HG03575 (cell line): ENCODE data around the gene FBXW10.
"Not testable (repeated sequence)": the region's sequence is repeated elsewhere in the genome, so short reads cannot be mapped to it uniquely, and the experiment has no call there.

Experiments used
- ATAC-seq: cut with Tn5 transposase; IDR thresholded peaks from one replicate; pipeline ENCODE4 v1.9.1; 2021; ENCODE audit not compliant: unreplicated experiment, insufficient number of reproducible peaks, low FRiP score; ENCODE audit errors: extremely low read depth

FBXW10 gene

DNA sequence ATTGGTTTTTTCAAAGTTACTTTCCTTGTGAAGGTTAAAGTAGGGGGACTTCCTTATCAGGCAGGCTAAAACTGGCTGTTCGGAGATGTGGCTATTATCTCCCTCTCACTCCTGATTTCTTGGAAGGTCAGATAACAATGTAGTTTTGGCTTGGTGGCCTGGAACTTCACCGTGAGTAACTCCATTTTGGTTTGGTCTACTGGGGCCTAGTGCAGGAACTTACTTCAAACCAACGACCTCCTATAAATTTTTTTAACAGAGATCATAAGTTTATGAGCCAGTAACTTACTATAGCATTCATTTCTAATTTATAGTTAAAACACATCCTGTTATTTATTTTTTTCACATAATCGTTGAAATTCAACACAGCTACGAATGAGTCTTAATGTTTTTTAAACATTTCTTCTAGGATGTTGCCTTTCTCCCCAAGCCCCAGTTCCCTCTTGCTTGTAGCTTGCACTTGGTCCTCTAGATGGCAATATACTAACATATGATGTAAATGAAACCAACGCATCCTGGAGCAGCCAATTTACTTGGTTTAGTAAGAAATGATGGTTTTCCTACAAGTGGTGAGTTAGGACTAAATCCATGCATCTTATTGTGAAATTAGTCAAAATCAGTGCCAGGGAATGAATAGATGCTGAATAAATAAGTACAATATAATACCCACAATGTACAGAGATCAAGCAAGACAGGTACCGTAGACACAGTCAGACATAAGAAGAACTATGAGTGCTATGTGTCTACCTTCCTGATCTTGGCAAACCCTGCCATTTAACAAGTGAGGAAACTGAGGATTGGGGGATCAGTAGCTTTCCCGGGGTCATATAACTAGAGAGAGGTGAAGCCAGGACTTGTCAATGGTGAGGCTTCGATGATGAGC, 72.9 kb downstream of the FBXW10 start:
- ATAC-seq = not testable (repeated sequence)

GRCh38 chr17:18821430-18821829, 77.6 kb downstream of the FBXW10 start:
- ATAC-seq = not testable (repeated sequence)

DNA sequence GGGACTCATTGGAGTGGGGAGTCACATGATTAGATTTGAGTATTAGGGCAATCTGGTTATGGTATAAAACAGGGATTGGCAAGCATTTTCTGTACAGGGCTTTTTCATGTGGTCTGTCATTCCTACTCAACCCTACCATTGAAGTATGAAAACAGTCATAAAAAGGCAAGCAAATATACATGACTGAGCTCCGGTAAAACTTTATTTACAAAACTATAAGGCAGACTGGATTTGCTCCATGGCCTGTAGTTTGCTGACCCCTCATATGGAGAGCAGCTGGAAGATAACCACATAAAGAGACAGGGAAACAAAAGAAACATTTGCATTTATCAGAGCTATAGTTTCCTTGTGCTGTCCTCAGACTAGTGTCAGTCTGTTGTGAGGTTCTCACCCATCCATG, 83.8 kb downstream of the FBXW10 start:
- ATAC-seq = not testable (repeated sequence)
